Measurements from ENCODE around the gene BACE1.
"Not testable (repeated sequence)": the region's sequence is repeated elsewhere in the genome, so short reads cannot be mapped to it uniquely, and the experiment has no call there.

The BACE1 gene

DNA sequence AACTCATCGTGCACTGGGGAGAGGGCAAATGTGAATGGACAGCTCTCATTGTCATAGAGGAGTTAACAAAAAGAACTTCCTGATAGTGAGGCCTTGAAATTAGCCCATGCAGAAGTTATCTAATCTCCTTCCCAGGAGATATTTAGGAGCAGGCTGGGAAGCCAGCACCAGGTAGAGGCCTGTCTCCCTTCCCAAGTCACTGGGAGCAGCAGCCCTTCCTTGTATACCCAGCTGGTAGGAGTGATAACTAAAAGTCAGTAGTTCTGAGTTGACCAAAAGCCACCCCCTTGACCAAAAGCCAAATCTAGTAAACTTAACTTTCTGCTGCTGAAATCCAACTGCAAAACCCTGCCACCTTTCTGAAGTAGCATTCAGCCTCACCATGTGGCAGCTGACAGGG lies 26.3 kb downstream of the BACE1 start:
- Histone ChIP-seq H3K27ac (ENCODE audit: low read depth, low read length) (no peak overlapping the region), H3K36me3 (ENCODE audit: insufficient read depth, low read length) (peaks cover 70% of the 10 kb centered on the region), H3K4me3 (ENCODE audit: low read depth in 1 of 2, low read length in 2 of 2) (no peak overlapping the region), H3K9me3 (ENCODE audit: low read length) (no peaks in the 10 kb centered on the region), H3K27me3 (ENCODE audit: control insufficient read depth in 1 of 2, insufficient read depth in 2 of 2, low read length in 2 of 2) (no peaks in the 10 kb centered on the region), H3K4me1 (ENCODE audit: insufficient read depth, low read length) (no peaks in the 10 kb centered on the region), H3K9ac (ENCODE audit: low read length) (no peak overlapping the region)

DNA sequence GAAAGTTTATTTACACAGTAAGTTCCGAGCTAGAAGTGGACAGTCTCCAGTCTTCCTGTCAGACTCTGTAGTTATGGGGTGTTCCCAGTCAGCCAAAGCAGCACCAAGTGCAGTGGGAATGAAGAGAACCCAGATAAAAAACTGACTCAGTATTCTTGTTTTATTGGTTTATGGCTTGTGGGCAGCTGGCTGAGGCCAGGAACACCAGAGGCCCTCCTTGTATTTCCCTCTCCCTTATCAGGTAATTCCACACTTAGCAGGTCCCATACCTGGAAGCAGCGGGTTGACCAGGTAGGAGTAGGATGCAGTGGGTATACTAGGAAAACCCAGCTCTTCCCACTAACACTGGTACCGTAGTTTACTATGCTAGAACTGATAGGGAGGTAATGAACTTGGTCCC lies 28.4 kb downstream of the BACE1 start:
- H3K27me3 ChIP-seq (ENCODE audit: control insufficient read depth in 1 of 2, insufficient read depth in 2 of 2, low read length in 2 of 2): no peaks in the 10 kb centered on the region
- H3K9ac ChIP-seq (ENCODE audit: low read length): no peak overlapping the region
- H3K36me3 ChIP-seq (ENCODE audit: insufficient read depth, low read length): peaks cover 79% of the 10 kb centered on the region
- H3K4me1 ChIP-seq (ENCODE audit: insufficient read depth, low read length): no peaks in the 10 kb centered on the region
- H3K4me3 ChIP-seq (ENCODE audit: low read depth in 1 of 2, low read length in 2 of 2): no peak overlapping the region
- no peaks in the 10 kb centered on the region for H3K9me3 ChIP-seq (ENCODE audit: low read length)
- no peak overlapping the region for H3K27ac ChIP-seq (ENCODE audit: low read depth, low read length)

DNA sequence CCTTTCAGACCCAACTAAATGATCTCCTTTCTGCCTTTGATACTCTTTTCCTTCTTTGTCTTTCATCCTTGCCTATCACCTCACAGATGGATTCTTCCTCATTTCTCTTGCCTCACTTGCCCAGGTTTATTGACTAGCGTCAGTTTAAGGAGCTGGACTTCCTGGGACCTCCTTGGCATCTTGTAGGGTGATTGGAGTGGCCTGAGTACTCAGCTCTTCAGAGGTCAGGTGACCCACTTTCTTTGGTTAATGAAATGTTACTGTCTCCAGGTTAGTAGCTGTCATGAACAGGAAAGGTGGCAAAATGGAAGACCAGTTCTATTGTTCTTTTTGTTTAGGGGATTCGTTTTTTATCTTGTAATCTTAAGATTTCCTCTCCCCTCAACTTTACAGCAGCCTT lies 29.5 kb downstream of the BACE1 start:
- H3K4me3 ChIP-seq (ENCODE audit: low read depth in 1 of 2, low read length in 2 of 2): no peak overlapping the region
- H3K36me3 ChIP-seq (ENCODE audit: insufficient read depth, low read length): peaks cover 82% of the 10 kb centered on the region
- no peaks in the 10 kb centered on the region for H3K4me1 ChIP-seq (ENCODE audit: insufficient read depth, low read length)

DNA sequence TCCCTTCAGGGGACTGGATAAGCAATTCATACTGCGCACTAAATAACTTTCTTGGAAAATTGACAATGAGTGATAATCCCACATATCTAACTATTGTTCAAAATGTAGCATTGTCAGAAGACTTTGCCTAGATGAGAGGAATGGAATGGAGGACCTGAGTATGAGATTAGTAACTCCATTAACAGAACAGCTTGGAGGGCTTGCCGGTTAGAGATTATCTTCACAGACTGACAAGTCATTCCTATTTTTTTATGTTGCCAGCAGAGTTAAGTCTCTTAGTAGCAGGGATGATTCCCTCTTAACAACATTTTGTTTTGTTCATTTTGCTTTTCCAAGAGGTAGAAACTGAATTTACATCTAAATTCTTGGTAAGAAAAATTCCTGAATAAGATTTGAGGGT lies 32.0 kb downstream of the BACE1 start:
- peaks cover 76% of the 10 kb centered on the region for H3K36me3 ChIP-seq (ENCODE audit: insufficient read depth, low read length)

More for the DNA sequence above, 29.5 kb downstream of the BACE1 start:
- H3K27me3 ChIP-seq (ENCODE audit: control insufficient read depth in 1 of 2, insufficient read depth in 2 of 2, low read length in 2 of 2): no peaks in the 10 kb centered on the region
- no peaks in the 10 kb centered on the region for H3K9me3 ChIP-seq (ENCODE audit: low read length)
- H3K27ac ChIP-seq (ENCODE audit: low read depth, low read length): no peak overlapping the region
- H3K9ac ChIP-seq (ENCODE audit: low read length): no peak overlapping the region

DNA sequence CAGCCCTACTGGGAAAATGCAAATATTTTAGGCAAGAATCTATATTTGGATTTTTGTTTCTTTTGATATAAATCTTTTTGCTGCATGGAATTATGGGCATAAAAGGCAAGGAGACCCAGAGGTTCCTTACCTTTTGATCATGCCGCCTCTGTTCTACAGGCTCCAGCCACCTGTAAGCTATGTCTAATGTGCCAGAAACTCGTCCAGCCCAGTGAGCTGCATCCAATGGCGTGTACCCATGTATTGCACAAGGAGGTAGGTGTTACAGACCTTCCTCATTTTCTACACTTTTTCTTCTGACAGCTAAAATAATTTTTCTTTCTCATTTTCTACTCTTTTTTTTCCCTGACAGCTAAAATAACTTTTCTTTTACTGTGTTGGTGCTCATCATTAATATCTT lies 33.1 kb downstream of the BACE1 start:
- H3K27me3 ChIP-seq (ENCODE audit: control insufficient read depth in 1 of 2, insufficient read depth in 2 of 2, low read length in 2 of 2): no peaks in the 10 kb centered on the region
- no peak overlapping the region for H3K9ac ChIP-seq (ENCODE audit: low read length)
- peaks cover 66% of the 10 kb centered on the region for H3K36me3 ChIP-seq (ENCODE audit: insufficient read depth, low read length)
- H3K4me1 ChIP-seq (ENCODE audit: insufficient read depth, low read length): no peaks in the 10 kb centered on the region
- H3K9me3 ChIP-seq (ENCODE audit: low read length): no peaks in the 10 kb centered on the region
- H3K27ac ChIP-seq (ENCODE audit: low read depth, low read length): no peak overlapping the region
- H3K4me3 ChIP-seq (ENCODE audit: low read depth in 1 of 2, low read length in 2 of 2): no peak overlapping the region

More for the DNA sequence above, 32.0 kb downstream of the BACE1 start:
- no peak overlapping the region for H3K27ac ChIP-seq (ENCODE audit: low read depth, low read length)
- no peaks in the 10 kb centered on the region for H3K4me1 ChIP-seq (ENCODE audit: insufficient read depth, low read length)
- no peaks in the 10 kb centered on the region for H3K27me3 ChIP-seq (ENCODE audit: control insufficient read depth in 1 of 2, insufficient read depth in 2 of 2, low read length in 2 of 2)
- H3K4me3 ChIP-seq (ENCODE audit: low read depth in 1 of 2, low read length in 2 of 2): no peak overlapping the region
- H3K9ac ChIP-seq (ENCODE audit: low read length): no peak overlapping the region
- H3K9me3 ChIP-seq (ENCODE audit: low read length): no peaks in the 10 kb centered on the region

DNA sequence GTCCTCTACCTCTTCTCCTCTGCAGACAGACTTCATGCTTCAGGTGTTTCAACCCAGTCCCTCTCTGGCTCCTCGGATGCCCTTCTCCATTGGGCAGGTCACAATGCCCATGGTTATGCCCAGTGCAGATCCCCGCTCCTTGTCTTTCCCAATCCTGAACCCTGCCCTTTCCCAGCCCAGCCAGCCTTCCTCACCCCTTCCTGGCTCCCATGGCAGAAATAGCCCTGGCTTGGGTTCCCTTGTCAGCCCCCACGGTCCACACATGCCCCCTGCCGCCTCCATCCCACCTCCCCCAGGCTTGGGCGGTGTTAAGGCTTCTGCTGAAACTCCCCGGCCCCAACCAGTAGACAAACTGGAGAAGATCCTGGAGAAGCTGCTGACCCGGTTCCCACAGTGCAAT lies 34.2 kb downstream of the BACE1 start:
- Histone ChIP-seq H3K27ac (ENCODE audit: low read depth, low read length) (no peak overlapping the region), H3K9ac (ENCODE audit: low read length) (no peak overlapping the region), H3K36me3 (ENCODE audit: insufficient read depth, low read length) (peaks cover 61% of the 10 kb centered on the region), H3K4me1 (ENCODE audit: insufficient read depth, low read length) (no peaks in the 10 kb centered on the region), H3K27me3 (ENCODE audit: control insufficient read depth in 1 of 2, insufficient read depth in 2 of 2, low read length in 2 of 2) (no peaks in the 10 kb centered on the region), H3K9me3 (ENCODE audit: low read length) (no peaks in the 10 kb centered on the region), H3K4me3 (ENCODE audit: low read depth in 1 of 2, low read length in 2 of 2) (no peak overlapping the region)

DNA sequence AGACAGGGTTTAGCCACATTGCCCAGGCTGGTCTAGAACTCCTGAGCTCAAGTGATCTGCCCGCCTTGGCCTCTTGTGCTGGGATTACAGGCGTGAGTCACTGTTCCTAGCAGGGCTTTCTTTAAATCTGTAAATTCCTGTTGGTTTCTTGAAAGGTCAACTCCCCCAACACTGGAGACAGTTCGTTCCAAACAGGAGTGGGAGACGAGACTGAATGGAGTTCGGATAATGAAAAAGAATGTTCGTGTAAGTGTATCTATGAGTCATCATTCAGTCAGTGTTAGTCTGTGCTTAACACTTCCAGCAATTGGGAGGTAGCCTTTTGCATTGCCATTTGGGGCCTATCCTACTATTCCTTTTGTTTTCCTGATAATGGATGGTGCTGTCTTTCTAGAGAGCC lies 34.9 kb downstream of the BACE1 start:
- Histone ChIP-seq H3K36me3 (ENCODE audit: insufficient read depth, low read length) (peaks cover 61% of the 10 kb centered on the region), H3K27ac (ENCODE audit: low read depth, low read length) (no peak overlapping the region), H3K9me3 (ENCODE audit: low read length) (no peaks in the 10 kb centered on the region), H3K4me3 (ENCODE audit: low read depth in 1 of 2, low read length in 2 of 2) (no peak overlapping the region), H3K27me3 (ENCODE audit: control insufficient read depth in 1 of 2, insufficient read depth in 2 of 2, low read length in 2 of 2) (no peaks in the 10 kb centered on the region), H3K9ac (ENCODE audit: low read length) (no peak overlapping the region), H3K4me1 (ENCODE audit: insufficient read depth, low read length) (no peaks in the 10 kb centered on the region)

DNA sequence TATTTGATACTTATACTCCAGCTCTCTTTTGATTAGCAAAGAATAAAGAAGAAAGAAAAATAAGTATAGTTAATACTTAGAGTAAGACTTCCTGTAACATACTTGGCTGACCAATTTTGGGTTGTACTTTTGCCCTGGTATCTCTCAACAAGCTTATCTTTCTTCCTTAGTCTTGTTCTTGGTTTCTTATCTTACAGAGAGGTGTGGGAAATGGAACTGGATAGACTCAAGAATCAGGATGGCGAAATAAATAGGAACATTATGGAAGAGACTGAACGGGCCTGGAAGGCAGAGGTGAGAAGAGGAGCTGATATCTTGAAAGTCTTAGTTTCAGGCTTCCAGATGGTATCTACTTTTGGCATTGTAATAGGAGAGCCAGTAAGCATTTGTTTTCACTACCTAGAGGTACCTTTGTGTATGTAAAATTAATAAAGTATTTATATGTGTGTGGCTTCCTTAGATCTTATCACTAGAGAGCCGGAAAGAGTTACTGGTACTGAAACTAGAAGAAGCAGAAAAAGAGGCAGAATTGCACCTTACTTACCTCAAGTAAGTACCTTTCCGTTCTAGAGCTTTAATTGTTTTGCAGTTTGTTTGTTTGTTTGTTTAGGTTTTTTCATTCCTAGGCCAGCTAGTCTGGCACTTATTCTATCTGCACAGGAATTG lies 36.2 kb downstream of the BACE1 start:
- H3K4me3 ChIP-seq (ENCODE audit: low read depth in 1 of 2, low read length in 2 of 2): no peak overlapping the region
- H3K36me3 ChIP-seq (ENCODE audit: insufficient read depth, low read length): peaks cover 48% of the 10 kb centered on the region
- H3K27me3 ChIP-seq (ENCODE audit: control insufficient read depth in 1 of 2, insufficient read depth in 2 of 2, low read length in 2 of 2): no peaks in the 10 kb centered on the region
- no peak overlapping the region for H3K27ac ChIP-seq (ENCODE audit: low read depth, low read length)
- no peaks in the 10 kb centered on the region for H3K4me1 ChIP-seq (ENCODE audit: insufficient read depth, low read length)
- no peaks in the 10 kb centered on the region for H3K9me3 ChIP-seq (ENCODE audit: low read length)
- no peak overlapping the region for H3K9ac ChIP-seq (ENCODE audit: low read length)

DNA sequence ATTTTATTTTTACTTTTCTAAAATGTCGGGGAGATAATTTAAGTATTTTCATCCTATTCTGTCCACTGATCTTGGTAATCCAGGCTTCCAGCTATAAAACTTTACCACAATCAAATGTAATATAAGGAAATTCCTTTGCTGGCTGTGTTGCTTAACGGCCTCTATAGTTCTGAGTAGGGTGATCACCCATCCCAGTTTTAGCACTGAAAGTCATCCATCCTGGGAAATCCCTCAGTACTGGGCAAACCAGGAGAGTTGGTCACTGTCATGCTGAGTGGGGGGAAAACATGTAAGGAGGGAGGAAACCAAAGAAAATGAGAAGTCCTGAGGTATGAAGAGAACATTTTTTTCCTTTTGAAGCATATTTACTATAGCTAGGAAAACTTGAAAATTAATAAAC lies 37.7 kb downstream of the BACE1 start:
- Histone ChIP-seq H3K4me1 (ENCODE audit: insufficient read depth, low read length) (no peaks in the 10 kb centered on the region), H3K9ac (ENCODE audit: low read length) (no peak overlapping the region), H3K9me3 (ENCODE audit: low read length) (no peaks in the 10 kb centered on the region), H3K4me3 (ENCODE audit: low read depth in 1 of 2, low read length in 2 of 2) (no peak overlapping the region), H3K27me3 (ENCODE audit: control insufficient read depth in 1 of 2, insufficient read depth in 2 of 2, low read length in 2 of 2) (no peaks in the 10 kb centered on the region), H3K27ac (ENCODE audit: low read depth, low read length) (no peak overlapping the region), H3K36me3 (ENCODE audit: insufficient read depth, low read length) (peaks cover 33% of the 10 kb centered on the region)

DNA sequence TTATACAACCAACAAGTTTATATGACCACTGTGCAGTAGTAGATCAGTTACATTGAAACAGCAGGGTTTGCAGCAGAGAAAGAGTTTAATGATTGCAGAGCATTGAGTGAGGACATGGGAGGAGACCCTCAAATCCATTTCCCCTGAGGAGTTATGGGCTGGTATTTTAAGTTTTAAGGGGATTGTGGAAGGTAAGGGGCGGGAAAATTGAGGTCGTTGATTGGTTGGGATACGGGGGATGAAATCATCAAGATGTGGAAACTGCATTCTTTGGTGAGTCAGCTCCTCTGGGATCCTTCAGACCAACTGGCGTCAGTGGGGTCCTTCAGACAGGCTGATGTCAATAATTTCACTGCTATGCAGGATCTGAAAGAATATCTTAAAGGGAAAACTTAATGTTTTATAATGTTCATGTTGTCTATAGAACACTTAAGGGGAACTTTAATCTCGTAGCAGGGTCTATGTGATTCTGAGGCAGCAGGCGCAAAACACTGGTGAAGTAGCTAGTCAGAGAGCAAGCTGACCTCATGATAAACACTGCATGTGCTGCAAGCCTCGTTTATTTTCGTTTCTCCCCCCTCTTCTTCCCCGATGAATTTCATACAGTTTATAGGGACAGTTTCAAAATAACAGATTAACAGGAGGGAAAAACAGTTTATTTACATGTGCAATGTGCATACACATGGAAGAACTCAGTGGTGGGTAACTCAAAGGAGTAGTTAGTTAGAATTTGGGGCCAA lies 42.3 kb downstream of the BACE1 start:
- Histone ChIP-seq H3K27ac (ENCODE audit: low read depth, low read length) (no peak overlapping the region), H3K9me3 (ENCODE audit: low read length) (no peaks in the 10 kb centered on the region), H3K9ac (ENCODE audit: low read length) (no peak overlapping the region), H3K27me3 (ENCODE audit: control insufficient read depth in 1 of 2, insufficient read depth in 2 of 2, low read length in 2 of 2) (no peaks in the 10 kb centered on the region), H3K36me3 (ENCODE audit: insufficient read depth, low read length) (no peaks in the 10 kb centered on the region), H3K4me1 (ENCODE audit: insufficient read depth, low read length) (no peaks in the 10 kb centered on the region), H3K4me3 (ENCODE audit: low read depth in 1 of 2, low read length in 2 of 2) (no peak overlapping the region)

DNA sequence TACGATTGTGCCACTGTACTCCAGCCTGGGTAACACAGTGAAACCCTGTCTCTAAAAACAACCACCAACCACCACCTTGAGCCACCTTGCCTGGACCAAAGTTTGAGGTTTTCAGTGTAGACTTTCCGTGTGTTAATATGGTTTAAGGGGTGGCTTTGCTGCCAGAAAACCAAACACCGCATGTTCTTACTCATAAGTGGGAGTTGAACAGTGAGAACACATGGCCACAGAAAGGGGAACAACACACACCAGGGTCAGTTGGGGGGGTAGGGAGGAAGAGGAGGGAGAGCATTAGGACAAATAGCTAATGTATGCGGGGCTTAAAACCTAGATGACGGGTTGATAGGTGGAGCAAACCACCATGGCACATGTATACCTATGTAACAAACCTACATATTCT lies 43.9 kb downstream of the BACE1 start:
- H3K4me3 ChIP-seq (ENCODE audit: low read depth in 1 of 2, low read length in 2 of 2); H3K27ac ChIP-seq (ENCODE audit: low read depth, low read length); H3K9me3 ChIP-seq (ENCODE audit: low read length); H3K4me1 ChIP-seq (ENCODE audit: insufficient read depth, low read length); H3K27me3 ChIP-seq (ENCODE audit: control insufficient read depth in 1 of 2, insufficient read depth in 2 of 2, low read length in 2 of 2); H3K36me3 ChIP-seq (ENCODE audit: insufficient read depth, low read length); H3K9ac ChIP-seq (ENCODE audit: low read length): not testable (repeated sequence)

DNA sequence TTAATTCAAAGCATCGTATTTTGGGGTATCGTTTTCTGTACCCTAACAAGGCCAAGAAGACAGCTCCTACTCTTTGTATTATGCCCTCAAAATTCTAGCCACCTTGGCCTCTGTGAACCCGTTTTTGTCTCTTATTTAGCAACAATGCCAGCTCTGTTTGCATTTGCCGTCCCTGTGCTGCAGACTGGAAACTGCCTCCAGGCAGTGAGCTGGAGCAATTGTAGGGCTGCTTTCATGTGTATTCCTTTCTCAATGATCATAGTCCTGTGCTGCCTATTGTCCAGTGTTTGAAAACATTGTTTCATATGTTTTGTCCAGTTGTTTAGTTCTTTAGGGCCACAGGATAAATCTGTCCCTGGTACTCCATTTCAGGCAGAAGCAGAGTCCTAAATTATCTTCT lies 44.8 kb downstream of the BACE1 start:
- no peaks in the 10 kb centered on the region for H3K9me3 ChIP-seq (ENCODE audit: low read length)
- H3K36me3 ChIP-seq (ENCODE audit: insufficient read depth, low read length): no peaks in the 10 kb centered on the region
- no peak overlapping the region for H3K9ac ChIP-seq (ENCODE audit: low read length)
- H3K4me3 ChIP-seq (ENCODE audit: low read depth in 1 of 2, low read length in 2 of 2): no peak overlapping the region
- no peak overlapping the region for H3K27ac ChIP-seq (ENCODE audit: low read depth, low read length)
- no peaks in the 10 kb centered on the region for H3K27me3 ChIP-seq (ENCODE audit: control insufficient read depth in 1 of 2, insufficient read depth in 2 of 2, low read length in 2 of 2)
- no peaks in the 10 kb centered on the region for H3K4me1 ChIP-seq (ENCODE audit: insufficient read depth, low read length)

Data from muscle layer of colon (tissue), 2 donors.